Stimulated activated CD8-positive, alpha-beta memory T cell treated with anti-CD3 and anti-CD28 coated beads, Interleukin-12 subunit alpha, Interleukin-12 subunit beta, amount 100 ng/mL, for 4 hours (primary cell): ENCODE measurements around the gene MLLT6.

Experiments used
- DNase-seq: peaks from one replicate; pipeline ENCODE4 v3.0.0-alpha.2; 2020; ENCODE audit warnings: low read depth

MLLT6 gene

DNA sequence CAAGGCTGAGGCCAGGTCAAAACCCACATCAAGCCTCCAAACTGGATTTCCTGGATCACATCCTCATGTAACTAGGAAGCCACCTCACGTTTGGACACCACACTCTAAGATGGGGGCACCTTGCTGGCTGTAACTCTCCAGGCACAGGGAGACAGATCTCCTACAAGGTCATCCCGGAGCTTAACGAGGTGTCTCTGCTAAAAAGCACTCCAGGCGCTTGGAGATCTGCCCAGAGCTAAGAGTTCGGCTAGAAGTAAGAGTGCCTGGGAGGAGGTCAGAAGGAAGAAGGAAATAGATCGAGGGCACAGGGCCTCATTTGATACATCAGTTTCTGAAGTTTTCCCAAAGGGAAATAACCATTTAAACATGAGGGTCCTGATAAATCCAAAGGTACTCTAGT is 63.3 kb downstream of the MLLT6 start:
- DNase-seq, result no peak

DNA sequence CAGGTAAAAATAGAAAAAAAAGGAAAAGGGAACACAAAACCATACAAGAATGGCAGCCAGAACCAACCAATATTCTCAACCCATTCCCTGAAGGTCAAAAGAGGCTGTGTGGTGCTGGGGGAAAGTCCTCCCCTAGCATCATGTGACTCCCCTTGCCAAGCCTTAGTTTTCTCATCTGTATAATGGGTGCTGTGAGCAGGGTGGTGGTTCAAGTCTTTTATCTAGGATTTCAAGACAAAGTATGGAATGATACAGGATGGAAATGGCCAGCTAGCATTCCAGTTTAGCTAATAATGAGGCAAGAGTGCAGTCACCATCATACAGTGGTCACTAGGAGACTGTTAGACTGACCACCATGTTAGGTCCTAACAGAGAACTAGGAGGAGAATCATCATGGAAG is 68.2 kb downstream of the MLLT6 start:
- DNase-seq, result no peak

DNA sequence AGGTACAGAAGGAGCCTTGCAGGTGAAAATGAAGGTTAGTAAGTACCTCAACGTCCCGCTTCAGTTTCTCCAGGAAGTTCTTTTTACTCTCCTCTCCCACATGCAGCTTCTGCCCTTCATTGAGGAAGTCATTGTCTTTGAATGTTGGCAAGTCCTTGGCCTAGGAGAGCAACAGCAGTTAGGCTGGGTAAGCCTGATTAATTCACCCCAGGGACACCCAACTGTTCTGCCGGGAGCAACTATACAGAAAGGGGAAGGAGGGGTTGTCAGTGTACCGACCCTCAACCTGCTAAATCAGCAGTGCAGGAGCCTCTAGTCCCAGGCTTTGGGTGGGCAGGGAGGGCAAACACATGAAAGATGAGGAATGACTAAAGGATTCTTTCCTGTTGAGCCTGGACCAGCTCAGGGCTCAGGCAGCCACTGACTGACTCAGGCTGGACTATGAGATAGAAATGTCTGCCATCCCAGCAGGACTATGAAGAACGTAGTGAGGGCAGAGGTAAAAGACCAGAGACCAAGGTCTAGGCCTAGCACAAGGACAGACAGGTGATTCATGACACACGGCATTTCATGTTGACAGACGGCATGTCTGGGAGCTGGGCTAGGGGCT is 72.7 kb downstream of the MLLT6 start:
- no peak for DNase-seq
